DND-41 (cell line): Measurements from ENCODE around the gene LHX4.

ENCODE experiments used
- CTCF ChIP-seq: IDR thresholded peaks from 2 replicates; pipeline ENCODE4 v1.5.1; 2012; ENCODE audit warnings: borderline replicate concordance, low read length, moderate library complexity, mild to moderate bottlenecking; ENCODE audit not compliant: poor library complexity, severe bottlenecking; ENCODE audit errors: extremely low read depth
- EZH2 ChIP-seq: IDR thresholded peaks from 3 replicates; pipeline ENCODE4 v1.6.1; 2012; ENCODE audit warnings: borderline replicate concordance, low read depth, mild to moderate bottlenecking, moderate library complexity, low read length, inconsistent platforms; ENCODE audit not compliant: severe bottlenecking

GRCh38 chr1:180192172-180192571 is 37.9 kb upstream of the LHX4 start:
- TF ChIP-seq CTCF = no peak
- no peak for TF ChIP-seq EZH2
